Coronary artery (tissue), 2 donors: Measurements from ENCODE around the gene TXNDC17.

Experiments
- DNase-seq: peaks from one replicate; pipeline ENCODE4 v3.0.0-alpha.2; 2017; ENCODE audit warnings: low spot score
- H3K27ac ChIP-seq, 2 donors: fragments of 200-600 bp; sonication (generic); one replicate each; pipeline ENCODE4 v1.5.1; 2016 to 2019
- H3K4me3 ChIP-seq: fragments of 200-600 bp; sonication (generic); 2 replicates; pipeline ENCODE4 v1.5.1; 2016; ENCODE audit warnings: mild to moderate bottlenecking, moderate library complexity
- TF ChIP-seq, protein P1 (sequence below): fragments of 200-600 bp; sonication (generic); IDR thresholded peaks from one replicate; pipeline ENCODE4 v1.5.1; 2019; ENCODE audit warnings: antibody characterized with exemption

Gene TXNDC17

DNA sequence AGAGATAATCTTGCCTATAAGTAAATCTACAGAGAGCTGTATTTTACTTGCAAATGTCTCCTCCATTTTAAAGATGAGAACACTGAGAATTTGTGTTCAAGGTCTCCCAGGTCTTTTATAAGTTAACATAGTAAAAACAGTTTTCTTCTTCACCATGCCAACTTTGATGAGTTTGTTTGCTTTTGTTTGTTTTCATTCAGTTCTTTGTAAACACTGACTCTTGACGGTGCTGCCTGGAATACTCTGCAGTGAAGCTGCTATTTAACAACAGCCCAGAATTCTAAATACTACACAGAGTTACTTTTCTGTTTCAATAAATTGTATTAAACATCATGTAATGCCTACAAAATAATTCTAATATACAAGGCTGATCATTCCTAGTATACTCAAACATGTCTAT, 43.1 kb upstream of the TXNDC17 start:
- TF ChIP-seq, protein P1, sequence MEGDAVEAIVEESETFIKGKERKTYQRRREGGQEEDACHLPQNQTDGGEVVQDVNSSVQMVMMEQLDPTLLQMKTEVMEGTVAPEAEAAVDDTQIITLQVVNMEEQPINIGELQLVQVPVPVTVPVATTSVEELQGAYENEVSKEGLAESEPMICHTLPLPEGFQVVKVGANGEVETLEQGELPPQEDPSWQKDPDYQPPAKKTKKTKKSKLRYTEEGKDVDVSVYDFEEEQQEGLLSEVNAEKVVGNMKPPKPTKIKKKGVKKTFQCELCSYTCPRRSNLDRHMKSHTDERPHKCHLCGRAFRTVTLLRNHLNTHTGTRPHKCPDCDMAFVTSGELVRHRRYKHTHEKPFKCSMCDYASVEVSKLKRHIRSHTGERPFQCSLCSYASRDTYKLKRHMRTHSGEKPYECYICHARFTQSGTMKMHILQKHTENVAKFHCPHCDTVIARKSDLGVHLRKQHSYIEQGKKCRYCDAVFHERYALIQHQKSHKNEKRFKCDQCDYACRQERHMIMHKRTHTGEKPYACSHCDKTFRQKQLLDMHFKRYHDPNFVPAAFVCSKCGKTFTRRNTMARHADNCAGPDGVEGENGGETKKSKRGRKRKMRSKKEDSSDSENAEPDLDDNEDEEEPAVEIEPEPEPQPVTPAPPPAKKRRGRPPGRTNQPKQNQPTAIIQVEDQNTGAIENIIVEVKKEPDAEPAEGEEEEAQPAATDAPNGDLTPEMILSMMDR = no peak
- DNase-seq = no peak
- H3K27ac ChIP-seq = no peak overlapping the region
- H3K4me3 ChIP-seq = no peak overlapping the region

DNA sequence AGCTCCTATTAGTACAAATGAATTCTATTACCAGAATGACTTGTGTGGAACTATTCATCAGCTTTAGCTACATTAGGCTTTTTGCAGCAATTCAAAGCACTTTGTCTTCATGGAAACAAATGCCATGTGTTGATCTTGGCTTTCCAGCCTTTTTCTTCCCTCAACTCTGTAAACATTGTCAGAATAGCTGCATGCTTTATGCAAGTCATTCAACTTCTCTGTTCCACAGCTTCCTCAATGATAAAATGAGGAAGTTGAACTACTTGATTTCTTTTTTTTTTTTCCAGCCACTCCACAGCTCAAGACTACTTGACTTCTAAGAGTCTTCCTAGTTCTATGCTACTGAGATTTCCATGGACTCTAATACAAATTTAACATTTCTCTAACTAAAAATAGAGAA, 41.5 kb upstream of the TXNDC17 start:
- DNase-seq = no peak
- TF ChIP-seq, protein P1 = no peak
- Histone ChIP-seq H3K27ac (no peak overlapping the region), H3K4me3 (no peak overlapping the region)

DNA sequence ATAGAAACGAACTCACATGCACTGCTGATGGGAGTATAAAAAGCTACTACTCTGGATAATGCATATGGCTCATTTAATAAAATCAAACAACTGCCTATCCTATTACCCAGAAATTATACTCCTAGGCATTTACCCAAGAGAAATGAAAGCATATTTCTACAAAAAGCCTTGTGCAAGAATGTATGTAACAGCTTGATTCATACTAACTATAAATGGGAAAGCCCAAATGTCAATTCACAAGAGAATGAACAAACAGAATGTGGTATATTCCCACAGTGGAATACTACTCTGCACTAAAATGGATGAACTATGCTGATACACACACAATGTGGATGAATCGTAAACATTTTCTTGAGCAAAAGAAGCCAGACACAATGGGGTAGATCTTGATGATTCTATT, 38.7 kb upstream of the TXNDC17 start:
- TF ChIP-seq, protein P1 = no peak
- no peak overlapping the region for H3K4me3 ChIP-seq

DNA sequence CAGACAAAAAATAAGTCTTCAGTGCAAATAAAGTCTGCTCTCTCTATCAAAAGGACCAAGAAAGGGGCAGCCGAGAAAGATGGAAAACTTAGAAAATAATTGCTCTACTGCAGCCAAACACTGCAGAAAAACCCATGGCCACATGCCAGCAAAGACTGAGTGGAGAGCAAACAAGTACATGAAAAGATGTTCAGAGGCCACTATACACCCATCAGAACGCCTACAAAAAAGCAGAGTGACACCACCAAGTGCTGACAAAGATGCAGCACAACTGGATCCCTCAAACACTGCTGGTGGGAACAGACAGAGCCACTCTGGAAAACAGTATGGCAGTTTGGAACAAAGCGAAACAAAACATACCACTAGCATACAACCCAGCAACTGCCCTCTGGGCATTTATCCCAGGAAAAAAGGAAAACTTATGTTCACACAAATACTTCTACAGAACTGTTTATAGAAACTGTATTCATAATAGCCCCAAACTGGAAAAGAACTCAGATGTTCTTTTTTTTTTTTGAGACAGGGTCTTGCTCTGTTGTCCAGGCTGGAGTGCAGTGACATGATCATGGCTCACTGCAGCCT, 37.0 kb upstream of the TXNDC17 start:
- H3K4me3 ChIP-seq = no peak overlapping the region
- H3K27ac ChIP-seq = no peak overlapping the region
- no peak for DNase-seq
- TF ChIP-seq, protein P1 = no peak

More for the DNA sequence above, 38.7 kb upstream of the TXNDC17 start:
- DNase-seq = no peak
- no peak overlapping the region for H3K27ac ChIP-seq

DNA sequence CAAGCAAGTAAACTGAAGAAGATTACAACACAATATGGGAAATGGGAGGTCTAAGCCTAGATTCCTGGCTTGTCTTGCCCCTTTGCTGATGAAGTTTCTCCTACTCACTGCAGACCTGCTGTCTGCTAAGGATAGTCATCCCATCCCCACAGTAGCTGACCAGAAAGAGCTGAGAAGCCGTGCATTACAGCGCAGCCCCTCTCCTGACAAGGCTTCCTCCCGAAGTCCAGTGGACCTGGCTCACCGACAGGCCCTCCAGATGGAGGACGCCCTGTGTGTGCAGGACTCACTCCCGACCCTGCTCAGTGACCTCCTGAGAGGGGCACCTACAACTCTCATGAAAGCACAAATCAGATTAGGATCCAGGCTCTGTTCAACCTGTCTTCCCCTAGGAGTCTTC, 35.7 kb upstream of the TXNDC17 start:
- DNase-seq = no peak
- Histone ChIP-seq H3K4me3 (no peak overlapping the region), H3K27ac (no peak overlapping the region)
- TF ChIP-seq, protein P1 = no peak

DNA sequence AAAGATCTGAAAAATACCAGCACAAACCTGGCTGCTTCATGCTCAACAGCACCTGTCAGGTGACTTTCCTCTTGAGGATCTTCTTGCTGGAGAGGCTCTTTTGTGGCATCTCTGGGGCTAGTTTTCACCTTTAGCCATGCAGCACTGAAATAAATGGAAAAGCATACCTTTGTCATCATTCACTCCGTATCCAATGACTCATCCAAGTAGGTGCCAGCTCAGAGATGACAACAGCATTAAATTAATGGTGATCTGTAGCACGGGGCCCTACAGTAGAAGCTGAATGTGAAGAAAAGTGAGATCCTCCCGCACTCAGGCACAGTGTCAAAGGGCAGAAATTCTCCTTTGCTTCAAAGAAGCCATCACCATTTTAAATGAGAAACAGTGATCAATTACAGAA, 32.5 kb upstream of the TXNDC17 start:
- DNase-seq = no peak
- no peak overlapping the region for H3K27ac ChIP-seq
- TF ChIP-seq, protein P1 = no peak

DNA sequence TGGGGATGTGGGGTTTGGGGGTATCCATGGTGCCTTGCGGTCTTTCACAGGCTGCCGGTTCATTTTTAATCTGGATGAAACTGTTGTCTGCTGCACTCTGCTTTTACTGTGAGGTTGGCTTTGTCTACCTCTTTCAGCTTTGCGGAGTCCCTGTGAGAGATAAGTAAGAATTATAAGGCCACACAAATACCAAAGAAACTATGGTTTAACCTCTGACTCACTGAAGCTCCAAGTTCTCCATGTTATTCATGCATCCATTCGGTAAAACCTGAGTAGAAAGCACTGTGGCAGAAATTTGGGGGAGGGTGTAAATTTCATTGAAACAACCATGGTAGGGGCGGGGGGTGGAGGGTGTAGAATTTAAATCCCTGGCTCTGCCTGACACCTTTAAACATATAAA, 30.8 kb upstream of the TXNDC17 start:
- no peak for DNase-seq
- no peak overlapping the region for H3K4me3 ChIP-seq
- H3K27ac ChIP-seq = no peak overlapping the region
- TF ChIP-seq, protein P1 = no peak

More for the DNA sequence above, 32.5 kb upstream of the TXNDC17 start:
- no peak overlapping the region for H3K4me3 ChIP-seq
